Mesenchymal stem cell (in vitro differentiated cells and primary cell): ENCODE results near the gene WWOX.

Experiments
- DNase-seq: peaks from one replicate; pipeline ENCODE4 v3.0.0-alpha.2; 2013
- H2AFZ ChIP-seq: one replicate; pipeline ENCODE4 v1.6.1; 2013; ENCODE audit warnings: low read depth, mild to moderate bottlenecking, control low read depth, inconsistent platforms, low read length, moderate library complexity
- H2AK5ac ChIP-seq: 2 replicates; pipeline ENCODE4 v1.6.1; 2013; ENCODE audit warnings: low read length, moderate library complexity, mild to moderate bottlenecking, inconsistent platforms; ENCODE audit not compliant: severe bottlenecking
- H2BK120ac ChIP-seq: one replicate; pipeline ENCODE4 v1.6.1; 2013; ENCODE audit warnings: low read depth, mild to moderate bottlenecking, inconsistent platforms, low read length, moderate library complexity
- H2BK12ac ChIP-seq, 2 experiments: one replicate each; pipeline ENCODE4 v1.6.1; 2013; ENCODE audit warnings: inconsistent platforms in 2 of 2, low read length in 2 of 2, mild to moderate bottlenecking in 2 of 2, moderate library complexity in 2 of 2, control low read depth in 1 of 2
- H2BK15ac ChIP-seq: one replicate; pipeline ENCODE4 v1.6.1; 2013; ENCODE audit warnings: mild to moderate bottlenecking, low read depth, inconsistent platforms; ENCODE audit not compliant: poor library complexity, severe bottlenecking
- H2BK5ac ChIP-seq: 2 replicates; pipeline ENCODE4 v1.6.1; 2013; ENCODE audit warnings: low read depth, mild to moderate bottlenecking, low read length, control low read depth, inconsistent platforms; ENCODE audit not compliant: poor library complexity, severe bottlenecking
- H3K14ac ChIP-seq, 2 experiments: one replicate each; pipeline ENCODE4 v1.6.1; 2013; ENCODE audit warnings: inconsistent platforms in 2 of 2, low read length in 2 of 2, control low read depth in 1 of 2, mild to moderate bottlenecking in 1 of 2, moderate library complexity in 1 of 2
- H3K18ac ChIP-seq, 2 experiments: one replicate each; pipeline ENCODE4 v1.6.1; 2013; ENCODE audit warnings: inconsistent platforms in 2 of 2, low read length in 2 of 2, control low read depth in 1 of 2, low read depth in 1 of 2, mild to moderate bottlenecking in 1 of 2
- H3K23ac ChIP-seq, 2 experiments: one replicate each; pipeline ENCODE4 v1.6.1; 2013; ENCODE audit warnings: inconsistent platforms in 2 of 2, low read length in 2 of 2, mild to moderate bottlenecking in 2 of 2, moderate library complexity in 2 of 2, control low read depth in 1 of 2
- H3K27ac ChIP-seq: 2 replicates; pipeline ENCODE4 v1.5.1; 2013; ENCODE audit warnings: mild to moderate bottlenecking, moderate library complexity, low read length, control low read depth, inconsistent platforms; ENCODE audit not compliant: poor library complexity, severe bottlenecking
- H3K27me3 ChIP-seq, 2 experiments: 2 replicates each; pipeline versions ENCODE4 v1.6.1 to v1.7.0; 2013; ENCODE audit warnings: low read length in 2 of 2, mild to moderate bottlenecking in 2 of 2, moderate library complexity in 2 of 2, control low read depth in 1 of 2, inconsistent platforms in 1 of 2; ENCODE audit not compliant: control insufficient read depth in 1 of 2, insufficient read depth in 1 of 2
- H3K36me3 ChIP-seq, 2 experiments: 2 replicates each; pipeline versions ENCODE4 v1.6.1 to v1.7.0; 2013; ENCODE audit warnings: low read length in 2 of 2, control low read depth in 1 of 2, inconsistent platforms in 1 of 2, low read depth in 1 of 2, mild to moderate bottlenecking in 1 of 2; ENCODE audit not compliant: insufficient read depth in 2 of 2, control insufficient read depth in 1 of 2
- H3K4ac ChIP-seq, 2 experiments: one replicate each; pipeline ENCODE4 v1.6.1; 2013; ENCODE audit warnings: inconsistent platforms in 2 of 2, low read length in 2 of 2, mild to moderate bottlenecking in 2 of 2, moderate library complexity in 2 of 2, control low read depth in 1 of 2, low read depth in 1 of 2
- H3K4me1 ChIP-seq: 2 replicates; pipeline ENCODE4 v1.6.1; 2013; ENCODE audit warnings: low read depth, low read length, control low read depth; ENCODE audit not compliant: control insufficient read depth, insufficient read depth
- H3K4me2 ChIP-seq: 2 replicates; pipeline ENCODE4 v1.6.1; 2013; ENCODE audit warnings: low read length, mild to moderate bottlenecking, inconsistent platforms; ENCODE audit not compliant: poor library complexity, severe bottlenecking
- H3K4me3 ChIP-seq, 2 experiments: 2 replicates each; pipeline versions ENCODE4 v1.5.1 to v1.7.0; 2013; ENCODE audit warnings: low read length in 2 of 2, mild to moderate bottlenecking in 2 of 2, control low read depth in 1 of 2, low read depth in 1 of 2; ENCODE audit not compliant: insufficient read depth in 1 of 2
- H3K79me1 ChIP-seq: replicated peaks from 2 replicates; pipeline ENCODE4 v1.6.1; 2013; ENCODE audit warnings: mild to moderate bottlenecking, control low read depth, low read length, inconsistent platforms; ENCODE audit not compliant: poor library complexity, severe bottlenecking
- H3K9ac ChIP-seq: 2 replicates; pipeline ENCODE4 v1.7.0; 2013; ENCODE audit warnings: mild to moderate bottlenecking, low read length, moderate library complexity
- H3K9me3 ChIP-seq: 2 replicates; pipeline ENCODE4 v1.7.0; 2013; ENCODE audit warnings: mild to moderate bottlenecking, low read length; ENCODE audit not compliant: control insufficient read depth
- H4K8ac ChIP-seq: one replicate; pipeline ENCODE4 v1.6.1; 2013; ENCODE audit warnings: inconsistent platforms, mild to moderate bottlenecking, low read length, moderate library complexity
- H4K91ac ChIP-seq: one replicate; pipeline ENCODE4 v1.6.1; 2013; ENCODE audit warnings: mild to moderate bottlenecking, low read length, inconsistent platforms
- WGBS: methylation state at CpG from one replicate; pipeline ENCODE4 v1.1.7; 2013; ENCODE audit warnings: mixed read lengths; 5-methylcytosine and 5-hydroxymethylcytosine counted together

WWOX gene

GRCh38 chr16:78668393-78668792 lies 568.9 kb downstream of the WWOX start:
- H3K4me1 ChIP-seq = no peaks in the 10 kb centered on the region
- no peak overlapping the region for H3K18ac ChIP-seq
- DNase-seq = no peak
- no peak overlapping the region for H2BK120ac ChIP-seq
- no peaks in the 10 kb centered on the region for H3K9me3 ChIP-seq
- no peaks in the 10 kb centered on the region for H3K27me3 ChIP-seq
- H3K9ac ChIP-seq = no peak overlapping the region
- H2BK15ac ChIP-seq = no peak overlapping the region
- no peak overlapping the region for H3K4ac ChIP-seq
- H3K79me1 ChIP-seq = no peaks in the 10 kb centered on the region
- H3K4me3 ChIP-seq = no peak overlapping the region
- no peak overlapping the region for H3K4me2 ChIP-seq
- no peak overlapping the region for H2BK5ac ChIP-seq
- WGBS = 70% methylated on average over 3 of the region's 3 CpGs
- H2AFZ ChIP-seq = no peak overlapping the region
- H3K23ac ChIP-seq = no peak overlapping the region
- H4K8ac ChIP-seq = no peak overlapping the region
- peak overlapping the region in 1 of 2 experiments; percentile 56 for H2BK12ac ChIP-seq
- no peak overlapping the region for H3K14ac ChIP-seq
- no peaks in the 10 kb centered on the region for H3K36me3 ChIP-seq
- H3K27ac ChIP-seq = no peak overlapping the region
- H2AK5ac ChIP-seq = no peak overlapping the region
- H4K91ac ChIP-seq = no peak overlapping the region

- WGBS = 87% methylated on average over 9 of the region's 9 CpGs
- no peak overlapping the region for H3K4ac ChIP-seq
- H3K79me1 ChIP-seq = no peaks in the 10 kb centered on the region
- no peak overlapping the region for H2BK120ac ChIP-seq
- no peak overlapping the region for H4K91ac ChIP-seq
- no peak overlapping the region for H2AK5ac ChIP-seq
- no peak overlapping the region for H3K14ac ChIP-seq
- H4K8ac ChIP-seq = no peak overlapping the region
- H3K36me3 ChIP-seq = no peaks in the 10 kb centered on the region
- H2BK12ac ChIP-seq = peak overlapping the region in 1 of 2 experiments; percentile 75
- H3K9ac ChIP-seq = peak overlapping the region; percentile 34
- DNase-seq = no peak
- H2AFZ ChIP-seq = no peak overlapping the region
- no peak overlapping the region for H2BK5ac ChIP-seq
- H3K4me3 ChIP-seq = no peak overlapping the region
- no peak overlapping the region for H2BK15ac ChIP-seq
- H3K27ac ChIP-seq = no peak overlapping the region
- no peaks in the 10 kb centered on the region for H3K27me3 ChIP-seq
- peak overlapping the region in 1 of 2 experiments; percentile 37 for H3K18ac ChIP-seq
- H3K4me1 ChIP-seq = no peaks in the 10 kb centered on the region
- no peaks in the 10 kb centered on the region for H3K9me3 ChIP-seq
- no peak overlapping the region for H3K4me2 ChIP-seq
- H3K23ac ChIP-seq = no peak overlapping the region
Measured at GRCh38 chr16:78669994-78670393, 570.5 kb downstream of the WWOX start.

GRCh38 chr16:78672779-78673556 lies 573.5 kb downstream of the WWOX start:
- H3K27ac ChIP-seq = no peak overlapping the region
- H4K91ac ChIP-seq = no peak overlapping the region
- 95% methylated on average over 17 of the region's 17 CpGs for WGBS
- H2BK5ac ChIP-seq = no peak overlapping the region
- no peak overlapping the region for H2AK5ac ChIP-seq
- H3K9me3 ChIP-seq = no peaks in the 10 kb centered on the region
- no peak overlapping the region for H3K23ac ChIP-seq
- no peak overlapping the region for H2BK15ac ChIP-seq
- H3K27me3 ChIP-seq = no peaks in the 10 kb centered on the region
- H3K36me3 ChIP-seq = no peaks in the 10 kb centered on the region
- peaks cover 2% of the 10 kb centered on the region for H3K4me1 ChIP-seq
- no peak overlapping the region for H4K8ac ChIP-seq
- no peak overlapping the region for H3K14ac ChIP-seq
- H3K9ac ChIP-seq = no peak overlapping the region
- H3K18ac ChIP-seq = peak overlapping the region in 1 of 2 experiments; percentile 35
- H3K4me2 ChIP-seq = no peak overlapping the region
- no peak overlapping the region for H2BK120ac ChIP-seq
- no peak overlapping the region for H2AFZ ChIP-seq
- no peaks in the 10 kb centered on the region for H3K79me1 ChIP-seq
- no peak overlapping the region for H3K4me3 ChIP-seq
- DNase-seq = no peak
- H2BK12ac ChIP-seq = peak overlapping the region; percentile 56 to 69
- no peak overlapping the region for H3K4ac ChIP-seq

GRCh38 chr16:78673884-78674283 lies 574.4 kb downstream of the WWOX start:
- Histone ChIP-seq H3K18ac (no peak overlapping the region), H3K4me3 (no peak overlapping the region), H2BK15ac (no peak overlapping the region), H2AK5ac (no peak overlapping the region), H3K14ac (no peak overlapping the region), H4K91ac (no peak overlapping the region), H3K27ac (no peak overlapping the region), H3K36me3 (no peaks in the 10 kb centered on the region), H3K23ac (no peak overlapping the region), H3K79me1 (no peaks in the 10 kb centered on the region), H3K4me2 (no peak overlapping the region), H2BK5ac (no peak overlapping the region), H3K9me3 (no peaks in the 10 kb centered on the region), H2BK120ac (no peak overlapping the region), H3K27me3 (no peaks in the 10 kb centered on the region), H2BK12ac (no peak overlapping the region), H4K8ac (no peak overlapping the region), H3K9ac (no peak overlapping the region), H2AFZ (no peak overlapping the region), H3K4ac (no peak overlapping the region), H3K4me1 (peaks cover 2% of the 10 kb centered on the region)
- no peak for DNase-seq
- WGBS = 96% methylated on average over 4 of the region's 5 CpGs
